Peyer's patch (tissue), 4 donors: ENCODE results near the gene COL9A2. TPM values are rescaled to one million over a fixed set of nuclear protein-coding genes. Genes with fewer than 3 reads are reported as not detected.

Source experiments
- DNase-seq, 3 donors: peaks; one replicate each; pipeline ENCODE4 v3.0.0-alpha.2; 2017 to 2019
- H3K27ac ChIP-seq, 4 donors: fragments of 200-600 bp; sonication (generic); one replicate each; pipeline ENCODE4 v1.5.1; 2016 to 2019
- H3K27me3 ChIP-seq, 2 donors: fragments of 200-600 bp; sonication (generic); one replicate each; pipeline ENCODE4 v1.5.1; 2019
- H3K36me3 ChIP-seq, 3 donors: fragments of 200-600 bp; sonication (generic); one replicate each; pipeline ENCODE4 v1.5.1; 2016 to 2019
- H3K4me1 ChIP-seq, 4 donors: fragments of 200-600 bp; sonication (generic); one replicate each; pipeline ENCODE4 v1.5.1; 2016 to 2019
- H3K4me3 ChIP-seq, 4 donors: fragments of 200-600 bp; sonication (generic); 1 replicate in 3 of 4; 2 replicates in 1 of 4; pipeline ENCODE4 v1.5.1; 2016 to 2019; ENCODE audit warnings: mild to moderate bottlenecking in 1 of 4
- H3K9me3 ChIP-seq, 4 donors: fragments of 200-600 bp; sonication (generic); one replicate each; pipeline ENCODE4 v1.5.1; 2016 to 2019; ENCODE audit warnings: mild to moderate bottlenecking in 1 of 4
- CTCF ChIP-seq, 6 experiments: fragments of 450-650 bp in 4 of 6; fragments of 200-600 bp in 2 of 6; sonication (generic) in 1 of 6; IDR thresholded peaks; one replicate each; pipeline ENCODE4 v1.5.1; 2017 to 2019; ENCODE audit warnings: antibody characterized with exemption in 6 of 6, mild to moderate bottlenecking in 3 of 6, moderate library complexity in 1 of 6
- POLR2A ChIP-seq, 2 donors: fragments of 450-650 bp; IDR thresholded peaks; one replicate each; pipeline ENCODE4 v1.5.1; 2017; ENCODE audit warnings: antibody characterized with exemption in 2 of 2, mild to moderate bottlenecking in 2 of 2, moderate library complexity in 2 of 2
- total RNA-seq, 4 donors: library from RNA; depleted of rRNA; stranded (reverse); fragments of >200 nt; gene quantifications; one replicate each; pipeline ENCODE4 v1.1.0, GENCODE V29; 2016

Gene COL9A2
- total RNA-seq, 4 donors from 2014 or later = 2.1 to 11.6 (median 6.3) TPM

GRCh38 chr1:40300651-40301050 is 16.4 kb downstream of the COL9A2 start:
- H3K4me1 ChIP-seq = no peaks in the 10 kb centered on the region
- H3K27ac ChIP-seq = no peak overlapping the region
- no peaks in the 10 kb centered on the region for H3K36me3 ChIP-seq
- H3K4me3 ChIP-seq = no peak overlapping the region
- H3K27me3 ChIP-seq = no peaks in the 10 kb centered on the region
- no peaks in the 10 kb centered on the region for H3K9me3 ChIP-seq
- DNase-seq = no peak
- no peak for TF ChIP-seq CTCF (IDR thresholded peaks at IDR 0.05)
- no peak for TF ChIP-seq POLR2A (IDR thresholded peaks at IDR 0.05)

- no peak for DNase-seq
- Histone ChIP-seq H3K4me1 (no peaks in the 10 kb centered on the region), H3K27ac (no peak overlapping the region), H3K9me3 (no peaks in the 10 kb centered on the region), H3K27me3 (no peaks in the 10 kb centered on the region), H3K4me3 (no peak overlapping the region), H3K36me3 (no peaks in the 10 kb centered on the region)
- TF ChIP-seq CTCF (IDR thresholded peaks at IDR 0.05) (no peak), POLR2A (IDR thresholded peaks at IDR 0.05) (no peak)
These were observed 16.9 kb downstream of the COL9A2 start for GRCh38 chr1:40300249-40300567.

GRCh38 chr1:40299366-40300248 is 17.5 kb downstream of the COL9A2 start:
- H3K36me3 ChIP-seq = no peaks in the 10 kb centered on the region
- H3K27ac ChIP-seq = no peak overlapping the region
- no peak overlapping the region for H3K4me3 ChIP-seq
- H3K4me1 ChIP-seq = no peaks in the 10 kb centered on the region
- no peak for DNase-seq
- TF ChIP-seq POLR2A (IDR thresholded peaks at IDR 0.05) (no peak), CTCF (IDR thresholded peaks at IDR 0.05) (no peak)
- H3K27me3 ChIP-seq = no peaks in the 10 kb centered on the region
- H3K9me3 ChIP-seq = no peaks in the 10 kb centered on the region

GRCh38 chr1:40291293-40291692 is 25.8 kb downstream of the COL9A2 start:
- Histone ChIP-seq H3K4me1 (no peaks in the 10 kb centered on the region), H3K27me3 (no peaks in the 10 kb centered on the region), H3K9me3 (no peaks in the 10 kb centered on the region), H3K4me3 (no peak overlapping the region), H3K27ac (no peak overlapping the region), H3K36me3 (peaks cover 0 to 65% (median 0%) of the 10 kb centered on the region in 3 donors)
- no peak for TF ChIP-seq CTCF (IDR thresholded peaks at IDR 0.05)
- TF ChIP-seq POLR2A (IDR thresholded peaks at IDR 0.05) = no peak
- no peak for DNase-seq

- H3K27me3 ChIP-seq = no peaks in the 10 kb centered on the region
- TF ChIP-seq CTCF (IDR thresholded peaks at IDR 0.05) (no peak), POLR2A (IDR thresholded peaks at IDR 0.05) (no peak)
- no peaks in the 10 kb centered on the region for H3K9me3 ChIP-seq
- DNase-seq = no peak
- no peaks in the 10 kb centered on the region for H3K4me1 ChIP-seq
- H3K27ac ChIP-seq = no peak overlapping the region
- no peak overlapping the region for H3K4me3 ChIP-seq
- H3K36me3 ChIP-seq = peaks cover 0 to 51% (median 0%) of the 10 kb centered on the region in 3 donors
These were observed 35.2 kb downstream of the COL9A2 start for GRCh38 chr1:40281853-40282252.
